ENCODE data around the gene GCNA. TPM values are rescaled to one million over a fixed set of nuclear protein-coding genes. Genes with fewer than 3 reads are reported as not detected.

GCNA gene
- total RNA-seq, 1 experiment from 2014 or later = 3.8 TPM

GRCh38 chrX:71652405-71652804, 74.2 kb downstream of the GCNA start:
- H3K4me1 Mint-ChIP-seq (ENCODE audit: insufficient read depth, unreplicated experiment) = no peaks in the 10 kb centered on the region
- CTCF ChIA-PET = interaction anchor here (0.6 to 0.7 kb wide), 4 partner anchors 89 to 691 kb away, joined by 3 read pairs; no protein-coding TSS in a partner anchor
- peaks cover 9% of the 10 kb centered on the region for H3K9me3 Mint-ChIP-seq (ENCODE audit: unreplicated experiment)
- TF ChIP-seq CTCF (IDR thresholded peaks at IDR 0.05; ENCODE audit: unreplicated experiment) = peak; percentile 62
- peaks cover 19% of the 10 kb centered on the region for H3K27me3 Mint-ChIP-seq (ENCODE audit: insufficient read depth, unreplicated experiment)
- no peak overlapping the region for H3K4me3 Mint-ChIP-seq (ENCODE audit: unreplicated experiment)
- intact Hi-C loops (cut with micrococcal nuclease) = no loop called here
- BruUV-seq (replicated peaks) = no TSS peak
- no peaks in the 10 kb centered on the region for H3K36me3 Mint-ChIP-seq (ENCODE audit: insufficient read depth, unreplicated experiment)
- POLR2A ChIA-PET = interaction anchor here (0.7 kb wide), 1 partner anchor 207 kb away, joined by 3 read pairs; no protein-coding TSS in a partner anchor
- H3K27ac Mint-ChIP-seq (ENCODE audit: low read depth, unreplicated experiment) = no peak overlapping the region
- peak; percentile 56 for DNase-seq (ENCODE audit: unreplicated experiment)

DNA sequence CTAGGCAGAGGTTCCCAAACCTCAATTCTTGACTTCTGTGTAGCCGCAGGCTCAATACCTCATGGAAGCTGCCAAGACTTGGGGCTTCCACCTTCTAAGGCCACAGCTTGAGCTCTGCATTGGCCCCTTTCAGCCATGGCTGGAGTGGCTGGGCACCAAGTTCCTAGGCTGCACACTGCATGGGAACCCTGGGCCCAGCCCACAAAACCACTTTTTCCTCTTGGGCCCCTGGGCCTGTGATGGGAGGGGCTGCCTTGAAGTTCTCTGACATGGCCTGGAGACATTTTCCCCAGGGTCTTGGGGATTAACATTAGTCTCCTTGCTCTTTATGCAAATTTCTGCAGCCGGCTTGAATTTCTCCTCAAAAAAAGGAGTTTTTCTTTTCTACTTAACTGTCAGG, 75.1 kb downstream of the GCNA start:
- no peak for DNase-seq (ENCODE audit: unreplicated experiment)
- H3K4me3 Mint-ChIP-seq (ENCODE audit: unreplicated experiment) = no peak overlapping the region
- no peaks in the 10 kb centered on the region for H3K4me1 Mint-ChIP-seq (ENCODE audit: insufficient read depth, unreplicated experiment)
- H3K27me3 Mint-ChIP-seq (ENCODE audit: insufficient read depth, unreplicated experiment) = peaks cover 22% of the 10 kb centered on the region
- peaks cover 9% of the 10 kb centered on the region for H3K9me3 Mint-ChIP-seq (ENCODE audit: unreplicated experiment)
- ChIA-PET POLR2A (no interaction called here), CTCF (no interaction called here)
- intact Hi-C loops (cut with micrococcal nuclease) = no loop called here
- TF ChIP-seq CTCF (IDR thresholded peaks at IDR 0.05; ENCODE audit: unreplicated experiment) = no peak
- H3K36me3 Mint-ChIP-seq (ENCODE audit: insufficient read depth, unreplicated experiment) = no peaks in the 10 kb centered on the region
- no peak overlapping the region for H3K27ac Mint-ChIP-seq (ENCODE audit: low read depth, unreplicated experiment)
- no TSS peak for BruUV-seq (replicated peaks)

DNA sequence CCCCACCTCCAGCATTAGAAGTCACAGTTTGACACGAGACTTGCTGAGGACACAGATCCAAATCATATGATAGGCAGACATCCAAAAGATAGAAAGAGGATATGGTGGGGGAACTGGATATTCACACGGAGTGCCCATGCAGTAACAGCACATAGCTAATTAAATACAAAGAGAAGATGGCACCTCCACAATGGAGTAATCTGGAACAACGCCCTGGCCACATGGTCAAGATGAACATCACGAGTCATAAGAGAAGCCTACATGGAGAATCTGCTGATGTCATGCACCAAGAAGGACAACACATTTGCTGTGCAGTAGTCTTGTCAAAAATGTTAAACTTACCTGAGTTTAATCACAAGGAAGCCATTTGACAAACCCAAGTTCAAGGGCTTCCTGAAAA, 79.0 kb downstream of the GCNA start:
- H3K27ac Mint-ChIP-seq (ENCODE audit: low read depth, unreplicated experiment) = no peak overlapping the region
- H3K4me1 Mint-ChIP-seq (ENCODE audit: insufficient read depth, unreplicated experiment) = no peaks in the 10 kb centered on the region
- ChIA-PET POLR2A (no interaction called here), CTCF (no interaction called here)
- BruUV-seq (replicated peaks) = no TSS peak
- no peak overlapping the region for H3K4me3 Mint-ChIP-seq (ENCODE audit: unreplicated experiment)
- TF ChIP-seq CTCF (IDR thresholded peaks at IDR 0.05; ENCODE audit: unreplicated experiment) = no peak
- no peak for DNase-seq (ENCODE audit: unreplicated experiment)
- no peaks in the 10 kb centered on the region for H3K36me3 Mint-ChIP-seq (ENCODE audit: insufficient read depth, unreplicated experiment)
- intact Hi-C loops (cut with micrococcal nuclease) = no loop called here
- peaks cover 44% of the 10 kb centered on the region for H3K27me3 Mint-ChIP-seq (ENCODE audit: insufficient read depth, unreplicated experiment)
- H3K9me3 Mint-ChIP-seq (ENCODE audit: unreplicated experiment) = peaks cover 9% of the 10 kb centered on the region

- H3K27ac Mint-ChIP-seq (ENCODE audit: low read depth, unreplicated experiment) = no peak overlapping the region
- no peak for TF ChIP-seq CTCF (IDR thresholded peaks at IDR 0.05; ENCODE audit: unreplicated experiment)
- no peak for DNase-seq (ENCODE audit: unreplicated experiment)
- H3K9me3 Mint-ChIP-seq (ENCODE audit: unreplicated experiment) = peaks cover 9% of the 10 kb centered on the region
- CTCF ChIA-PET = no interaction called here
- intact Hi-C loops (cut with micrococcal nuclease) = no loop called here
- H3K4me1 Mint-ChIP-seq (ENCODE audit: insufficient read depth, unreplicated experiment) = no peaks in the 10 kb centered on the region
- POLR2A ChIA-PET = no interaction called here
- no peaks in the 10 kb centered on the region for H3K36me3 Mint-ChIP-seq (ENCODE audit: insufficient read depth, unreplicated experiment)
- no peak overlapping the region for H3K4me3 Mint-ChIP-seq (ENCODE audit: unreplicated experiment)
- H3K27me3 Mint-ChIP-seq (ENCODE audit: insufficient read depth, unreplicated experiment) = peaks cover 52% of the 10 kb centered on the region
- no TSS peak for BruUV-seq (replicated peaks)
Observed at GRCh38 chrX:71659342-71659741, 81.1 kb downstream of the GCNA start.

Measured in MCF 10A (cell line).